ENCODE results near the gene SLC38A10. TPM values are rescaled to one million over a fixed set of nuclear protein-coding genes. Genes with fewer than 3 reads are reported as not detected.

The SLC38A10 gene
- total RNA-seq, 1 donor from 2014 or later, result 35.5 TPM

GRCh38 chr17:81287152-81287551 is 8.0 kb downstream of the SLC38A10 start:
- DNase-seq (ENCODE audit: low read depth) (no peak), FAIRE-seq (peak; percentile 50)
- no peak for TF ChIP-seq CTCF (IDR thresholded peaks at IDR 0.05; ENCODE audit: insufficient read depth, low read length, severe bottlenecking)
- H3K27me3 ChIP-seq (ENCODE audit: control insufficient read depth, insufficient read depth, low read length), result no peaks in the 10 kb centered on the region
- peaks cover 31% of the 10 kb centered on the region for H3K36me3 ChIP-seq (ENCODE audit: control insufficient read depth, insufficient read depth, low read length)
- H3K4me3 ChIP-seq (ENCODE audit: low read depth, low read length), result no peak overlapping the region

GRCh38 chr17:81286491-81287145 is 8.5 kb downstream of the SLC38A10 start:
- FAIRE-seq, result no peak
- Histone ChIP-seq H3K36me3 (ENCODE audit: control insufficient read depth, insufficient read depth, low read length) (peaks cover 37% of the 10 kb centered on the region), H3K4me3 (ENCODE audit: low read depth, low read length) (no peak overlapping the region), H3K27me3 (ENCODE audit: control insufficient read depth, insufficient read depth, low read length) (no peaks in the 10 kb centered on the region)
- no peak for DNase-seq (ENCODE audit: low read depth)
- no peak for TF ChIP-seq CTCF (IDR thresholded peaks at IDR 0.05; ENCODE audit: insufficient read depth, low read length, severe bottlenecking)

- Histone ChIP-seq H3K4me3 (ENCODE audit: low read depth, low read length) (no peak overlapping the region), H3K36me3 (ENCODE audit: control insufficient read depth, insufficient read depth, low read length) (peaks cover 37% of the 10 kb centered on the region), H3K27me3 (ENCODE audit: control insufficient read depth, insufficient read depth, low read length) (no peaks in the 10 kb centered on the region)
- no peak for TF ChIP-seq CTCF (IDR thresholded peaks at IDR 0.05; ENCODE audit: insufficient read depth, low read length, severe bottlenecking)
- no peak for FAIRE-seq
- DNase-seq (ENCODE audit: low read depth), result no peak
These were observed 9.2 kb downstream of the SLC38A10 start for GRCh38 chr17:81285894-81286293.

GRCh38 chr17:81285179-81285878 is 9.8 kb downstream of the SLC38A10 start:
- Histone ChIP-seq H3K36me3 (ENCODE audit: control insufficient read depth, insufficient read depth, low read length) (peaks cover 35% of the 10 kb centered on the region), H3K4me3 (ENCODE audit: low read depth, low read length) (no peak overlapping the region), H3K27me3 (ENCODE audit: control insufficient read depth, insufficient read depth, low read length) (no peaks in the 10 kb centered on the region)
- DNase-seq (ENCODE audit: low read depth) (no peak), FAIRE-seq (no peak)
- no peak for TF ChIP-seq CTCF (IDR thresholded peaks at IDR 0.05; ENCODE audit: insufficient read depth, low read length, severe bottlenecking)

GRCh38 chr17:81282876-81283275 is 12.2 kb downstream of the SLC38A10 start:
- H3K36me3 ChIP-seq (ENCODE audit: control insufficient read depth, insufficient read depth, low read length), result peaks cover 31% of the 10 kb centered on the region

More at GRCh38 chr17:81282876-81283275, 12.2 kb downstream of the SLC38A10 start:
- H3K4me3 ChIP-seq (ENCODE audit: low read depth, low read length), result no peak overlapping the region
- no peak for TF ChIP-seq CTCF (IDR thresholded peaks at IDR 0.05; ENCODE audit: insufficient read depth, low read length, severe bottlenecking)
- no peak for DNase-seq (ENCODE audit: low read depth)
- FAIRE-seq, result no peak
- no peaks in the 10 kb centered on the region for H3K27me3 ChIP-seq (ENCODE audit: control insufficient read depth, insufficient read depth, low read length)
